B cell (primary cell): ENCODE results near the gene SCNM1.

ENCODE experiments used
- CTCF ChIP-seq: fragments of 200-600 bp; IDR thresholded peaks from one replicate; pipeline ENCODE4 v1.8.0; 2022; ENCODE audit warnings: antibody characterized with exemption, mild to moderate bottlenecking
- EZH2 ChIP-seq: IDR thresholded peaks from 2 replicates; pipeline ENCODE4 v1.6.1; 2012; ENCODE audit warnings: borderline replicate concordance, low read depth, mild to moderate bottlenecking, moderate library complexity, low read length; ENCODE audit not compliant: insufficient read depth, poor library complexity, severe bottlenecking

- TF ChIP-seq CTCF (no peak), EZH2 (no peak)
Measured at GRCh38 chr1:151142411-151143056, 23.4 kb upstream of the SCNM1 start.
